Uterus (tissue), 2 donors: ENCODE measurements around the gene MSI2.

ENCODE experiments used
- POLR2A ChIP-seq, 2 donors: fragments of 450-650 bp; IDR thresholded peaks; one replicate each; pipeline ENCODE4 v1.6.1; 2016; ENCODE audit warnings: antibody characterized with exemption in 2 of 2, mild to moderate bottlenecking in 1 of 2, moderate library complexity in 1 of 2
- TF ChIP-seq, protein P1 (sequence below), 4 experiments: fragments of 200-600 bp in 2 of 4; fragments of 450-650 bp in 2 of 4; sonication (generic) in 2 of 4; IDR thresholded peaks; one replicate each; pipeline ENCODE4 v1.5.1; 2016 to 2019; ENCODE audit warnings: antibody characterized with exemption in 4 of 4, mild to moderate bottlenecking in 2 of 4, moderate library complexity in 1 of 4

DNA sequence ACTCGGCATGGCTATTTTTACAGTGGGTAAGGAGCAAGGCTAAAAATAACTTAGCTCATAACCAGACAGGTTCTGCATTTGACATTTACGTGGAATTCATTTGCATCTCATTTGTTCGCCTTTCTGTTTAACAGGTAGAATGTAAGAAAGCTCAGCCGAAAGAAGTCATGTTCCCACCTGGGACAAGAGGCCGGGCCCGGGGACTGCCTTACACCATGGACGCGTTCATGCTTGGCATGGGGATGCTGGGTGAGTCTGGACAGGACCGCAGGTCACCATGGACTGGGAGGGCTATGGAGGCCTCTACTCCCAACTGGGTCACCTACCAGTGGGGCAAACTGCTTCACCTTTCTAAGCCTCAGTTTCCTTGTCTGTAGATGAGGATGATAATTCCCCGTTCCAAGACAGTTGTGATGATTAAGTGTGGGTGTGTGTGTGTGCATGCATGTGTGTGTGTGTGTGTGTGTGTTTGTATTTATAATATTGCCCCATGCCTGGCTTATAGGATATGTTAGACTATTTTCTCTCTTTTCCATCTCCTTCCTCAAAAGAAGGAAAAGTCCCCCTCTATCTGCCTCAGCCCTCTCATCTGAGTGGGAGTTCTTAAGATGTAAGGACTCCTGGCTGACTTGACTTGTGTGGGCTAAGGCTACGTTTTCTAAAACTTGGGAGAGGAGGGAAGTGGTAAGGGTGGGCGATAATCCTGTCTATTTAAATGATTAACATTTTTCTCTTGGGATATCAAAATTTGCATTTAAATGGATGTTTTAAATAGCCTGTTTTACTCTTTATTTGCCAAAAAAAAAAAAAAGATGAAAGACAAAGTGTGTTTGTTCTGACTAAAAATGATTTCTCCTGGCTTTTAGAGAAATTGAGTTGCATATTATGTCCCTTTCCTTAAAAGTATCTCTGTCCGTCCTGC lies 359.8 kb downstream of the MSI2 start:
- TF ChIP-seq, protein P1, sequence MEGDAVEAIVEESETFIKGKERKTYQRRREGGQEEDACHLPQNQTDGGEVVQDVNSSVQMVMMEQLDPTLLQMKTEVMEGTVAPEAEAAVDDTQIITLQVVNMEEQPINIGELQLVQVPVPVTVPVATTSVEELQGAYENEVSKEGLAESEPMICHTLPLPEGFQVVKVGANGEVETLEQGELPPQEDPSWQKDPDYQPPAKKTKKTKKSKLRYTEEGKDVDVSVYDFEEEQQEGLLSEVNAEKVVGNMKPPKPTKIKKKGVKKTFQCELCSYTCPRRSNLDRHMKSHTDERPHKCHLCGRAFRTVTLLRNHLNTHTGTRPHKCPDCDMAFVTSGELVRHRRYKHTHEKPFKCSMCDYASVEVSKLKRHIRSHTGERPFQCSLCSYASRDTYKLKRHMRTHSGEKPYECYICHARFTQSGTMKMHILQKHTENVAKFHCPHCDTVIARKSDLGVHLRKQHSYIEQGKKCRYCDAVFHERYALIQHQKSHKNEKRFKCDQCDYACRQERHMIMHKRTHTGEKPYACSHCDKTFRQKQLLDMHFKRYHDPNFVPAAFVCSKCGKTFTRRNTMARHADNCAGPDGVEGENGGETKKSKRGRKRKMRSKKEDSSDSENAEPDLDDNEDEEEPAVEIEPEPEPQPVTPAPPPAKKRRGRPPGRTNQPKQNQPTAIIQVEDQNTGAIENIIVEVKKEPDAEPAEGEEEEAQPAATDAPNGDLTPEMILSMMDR (IDR thresholded peaks at IDR 0.05), result no peak
- TF ChIP-seq POLR2A (IDR thresholded peaks at IDR 0.05), result no peak
